ENCODE data around the gene ABT1.

ABT1 gene

GRCh38 chr6:26613689-26614683 lies 17.2 kb downstream of the ABT1 start:
- TF ChIP-seq CTCF (IDR thresholded peaks at IDR 0.05), result no peak

GRCh38 chr6:26623339-26623859 lies 26.6 kb downstream of the ABT1 start:
- no peak for TF ChIP-seq CTCF (IDR thresholded peaks at IDR 0.05)

- no peak for TF ChIP-seq CTCF (IDR thresholded peaks at IDR 0.05)
These were observed 27.8 kb downstream of the ABT1 start for GRCh38 chr6:26624557-26624956.

GRCh38 chr6:26627843-26628242 lies 31.1 kb downstream of the ABT1 start:
- no peak for TF ChIP-seq CTCF (IDR thresholded peaks at IDR 0.05)

- no peak for TF ChIP-seq CTCF (IDR thresholded peaks at IDR 0.05)
These were observed 32.6 kb downstream of the ABT1 start for GRCh38 chr6:26629359-26629758.

GRCh38 chr6:26640806-26641205 lies 44.1 kb downstream of the ABT1 start:
- TF ChIP-seq CTCF (IDR thresholded peaks at IDR 0.05), result no peak

- no peak for TF ChIP-seq CTCF (IDR thresholded peaks at IDR 0.05)
These were observed 49.3 kb downstream of the ABT1 start for GRCh38 chr6:26646074-26646473.
